ENCODE results near the gene TERF2IP. TPM values are rescaled to one million over a fixed set of nuclear protein-coding genes. Genes with fewer than 3 reads are reported as not detected.

Gene TERF2IP
- total and polyA plus RNA-seq, 2 of the 13 experiments (the other 11 are each of a cell fraction or from before 2014, with no cell fraction given) = 26.4 to 50.2 TPM

DNA sequence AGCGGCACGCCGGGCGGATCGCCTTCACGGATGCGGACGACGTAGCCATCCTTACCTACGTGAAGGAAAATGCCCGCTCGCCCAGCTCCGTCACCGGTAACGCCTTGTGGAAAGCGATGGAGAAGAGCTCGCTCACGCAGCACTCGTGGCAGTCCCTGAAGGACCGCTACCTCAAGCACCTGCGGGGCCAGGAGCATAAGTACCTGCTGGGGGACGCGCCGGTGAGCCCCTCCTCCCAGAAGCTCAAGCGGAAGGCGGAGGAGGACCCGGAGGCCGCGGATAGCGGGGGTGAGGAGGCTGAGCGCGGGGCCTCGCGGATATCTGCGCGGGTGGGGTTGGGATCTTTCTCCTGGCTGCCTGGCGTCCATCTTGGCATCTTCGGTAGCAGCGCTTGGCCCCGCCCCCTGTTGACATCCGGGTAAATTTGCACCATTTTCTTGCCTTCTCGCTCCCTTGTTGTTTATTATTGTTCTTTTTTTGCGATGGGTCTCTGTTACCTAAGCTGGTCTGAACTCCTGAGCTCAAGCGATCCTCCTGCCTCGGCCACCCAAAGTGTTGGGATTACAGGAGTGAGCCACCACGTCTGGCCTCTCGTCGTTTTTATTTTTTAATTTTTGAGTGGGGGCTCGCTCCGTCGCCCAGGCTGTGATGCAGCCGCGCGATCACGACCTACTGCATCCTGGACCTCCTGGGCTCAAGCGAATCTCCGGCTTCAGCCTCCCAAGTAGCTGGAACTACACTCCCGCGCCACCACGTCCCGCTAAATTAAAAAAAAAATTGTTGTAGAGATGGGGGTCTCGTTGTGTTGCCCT is 898 bp downstream of the TERF2IP start (continued):
- TF ChIP-seq, protein P1, sequence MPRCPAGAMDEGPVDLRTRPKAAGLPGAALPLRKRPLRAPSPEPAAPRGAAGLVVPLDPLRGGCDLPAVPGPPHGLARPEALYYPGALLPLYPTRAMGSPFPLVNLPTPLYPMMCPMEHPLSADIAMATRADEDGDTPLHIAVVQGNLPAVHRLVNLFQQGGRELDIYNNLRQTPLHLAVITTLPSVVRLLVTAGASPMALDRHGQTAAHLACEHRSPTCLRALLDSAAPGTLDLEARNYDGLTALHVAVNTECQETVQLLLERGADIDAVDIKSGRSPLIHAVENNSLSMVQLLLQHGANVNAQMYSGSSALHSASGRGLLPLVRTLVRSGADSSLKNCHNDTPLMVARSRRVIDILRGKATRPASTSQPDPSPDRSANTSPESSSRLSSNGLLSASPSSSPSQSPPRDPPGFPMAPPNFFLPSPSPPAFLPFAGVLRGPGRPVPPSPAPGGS (CRISPR knock-in tag; IDR thresholded peaks at IDR 0.05) = no peak; the same call in 1 of the 2 replicates
- TF ChIP-seq, protein P2, sequence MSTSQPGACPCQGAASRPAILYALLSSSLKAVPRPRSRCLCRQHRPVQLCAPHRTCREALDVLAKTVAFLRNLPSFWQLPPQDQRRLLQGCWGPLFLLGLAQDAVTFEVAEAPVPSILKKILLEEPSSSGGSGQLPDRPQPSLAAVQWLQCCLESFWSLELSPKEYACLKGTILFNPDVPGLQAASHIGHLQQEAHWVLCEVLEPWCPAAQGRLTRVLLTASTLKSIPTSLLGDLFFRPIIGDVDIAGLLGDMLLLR (CRISPR knock-in tag; IDR thresholded peaks at IDR 0.05) = peak; percentile 30; the same call in 1 of the 2 replicates
- no peak for TF ChIP-seq HNF4G (IDR thresholded peaks at IDR 0.05; ENCODE audit: borderline replicate concordance, low read depth, low read length)
- 0 out of 2 replicates have a peak, but pooled peaks have one; percentile 10 for TF ChIP-seq HNF4G (CRISPR knock-in tag; IDR thresholded peaks at IDR 0.05; ENCODE audit: borderline replicate concordance, low read depth)
- TF ChIP-seq, protein P3, sequence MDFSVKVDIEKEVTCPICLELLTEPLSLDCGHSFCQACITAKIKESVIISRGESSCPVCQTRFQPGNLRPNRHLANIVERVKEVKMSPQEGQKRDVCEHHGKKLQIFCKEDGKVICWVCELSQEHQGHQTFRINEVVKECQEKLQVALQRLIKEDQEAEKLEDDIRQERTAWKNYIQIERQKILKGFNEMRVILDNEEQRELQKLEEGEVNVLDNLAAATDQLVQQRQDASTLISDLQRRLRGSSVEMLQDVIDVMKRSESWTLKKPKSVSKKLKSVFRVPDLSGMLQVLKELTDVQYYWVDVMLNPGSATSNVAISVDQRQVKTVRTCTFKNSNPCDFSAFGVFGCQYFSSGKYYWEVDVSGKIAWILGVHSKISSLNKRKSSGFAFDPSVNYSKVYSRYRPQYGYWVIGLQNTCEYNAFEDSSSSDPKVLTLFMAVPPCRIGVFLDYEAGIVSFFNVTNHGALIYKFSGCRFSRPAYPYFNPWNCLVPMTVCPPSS (IDR thresholded peaks at IDR 0.05) = no peak
- peak; percentile 19; the same call in 1 of the 2 replicates for TF ChIP-seq IRF2 (CRISPR knock-in tag; IDR thresholded peaks at IDR 0.05)
- TF ChIP-seq ZNF12 (CRISPR knock-in tag; IDR thresholded peaks at IDR 0.05) = no peak; the same call in 1 of the 2 replicates
- TF ChIP-seq, protein P4, sequence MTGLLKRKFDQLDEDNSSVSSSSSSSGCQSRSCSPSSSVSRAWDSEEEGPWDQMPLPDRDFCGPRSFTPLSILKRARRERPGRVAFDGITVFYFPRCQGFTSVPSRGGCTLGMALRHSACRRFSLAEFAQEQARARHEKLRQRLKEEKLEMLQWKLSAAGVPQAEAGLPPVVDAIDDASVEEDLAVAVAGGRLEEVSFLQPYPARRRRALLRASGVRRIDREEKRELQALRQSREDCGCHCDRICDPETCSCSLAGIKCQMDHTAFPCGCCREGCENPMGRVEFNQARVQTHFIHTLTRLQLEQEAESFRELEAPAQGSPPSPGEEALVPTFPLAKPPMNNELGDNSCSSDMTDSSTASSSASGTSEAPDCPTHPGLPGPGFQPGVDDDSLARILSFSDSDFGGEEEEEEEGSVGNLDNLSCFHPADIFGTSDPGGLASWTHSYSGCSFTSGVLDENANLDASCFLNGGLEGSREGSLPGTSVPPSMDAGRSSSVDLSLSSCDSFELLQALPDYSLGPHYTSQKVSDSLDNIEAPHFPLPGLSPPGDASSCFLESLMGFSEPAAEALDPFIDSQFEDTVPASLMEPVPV (CRISPR knock-in tag; IDR thresholded peaks at IDR 0.05) = 0 out of 2 replicates have a peak, but pooled peaks have one; percentile 8
- no peak for TF ChIP-seq DR1 (CRISPR knock-in tag; IDR thresholded peaks at IDR 0.05)
- TF ChIP-seq, protein P5, sequence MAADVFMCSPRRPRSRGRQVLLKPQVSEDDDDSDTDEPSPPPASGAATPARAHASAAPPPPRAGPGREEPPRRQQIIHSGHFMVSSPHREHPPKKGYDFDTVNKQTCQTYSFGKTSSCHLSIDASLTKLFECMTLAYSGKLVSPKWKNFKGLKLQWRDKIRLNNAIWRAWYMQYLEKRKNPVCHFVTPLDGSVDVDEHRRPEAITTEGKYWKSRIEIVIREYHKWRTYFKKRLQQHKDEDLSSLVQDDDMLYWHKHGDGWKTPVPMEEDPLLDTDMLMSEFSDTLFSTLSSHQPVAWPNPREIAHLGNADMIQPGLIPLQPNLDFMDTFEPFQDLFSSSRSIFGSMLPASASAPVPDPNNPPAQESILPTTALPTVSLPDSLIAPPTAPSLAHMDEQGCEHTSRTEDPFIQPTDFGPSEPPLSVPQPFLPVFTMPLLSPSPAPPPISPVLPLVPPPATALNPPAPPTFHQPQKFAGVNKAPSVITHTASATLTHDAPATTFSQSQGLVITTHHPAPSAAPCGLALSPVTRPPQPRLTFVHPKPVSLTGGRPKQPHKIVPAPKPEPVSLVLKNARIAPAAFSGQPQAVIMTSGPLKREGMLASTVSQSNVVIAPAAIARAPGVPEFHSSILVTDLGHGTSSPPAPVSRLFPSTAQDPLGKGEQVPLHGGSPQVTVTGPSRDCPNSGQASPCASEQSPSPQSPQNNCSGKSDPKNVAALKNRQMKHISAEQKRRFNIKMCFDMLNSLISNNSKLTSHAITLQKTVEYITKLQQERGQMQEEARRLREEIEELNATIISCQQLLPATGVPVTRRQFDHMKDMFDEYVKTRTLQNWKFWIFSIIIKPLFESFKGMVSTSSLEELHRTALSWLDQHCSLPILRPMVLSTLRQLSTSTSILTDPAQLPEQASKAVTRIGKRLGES (CRISPR knock-in tag; IDR thresholded peaks at IDR 0.05; ENCODE audit: borderline replicate concordance) = no peak
- no peak for TF ChIP-seq ZNF619 (CRISPR knock-in tag; IDR thresholded peaks at IDR 0.05)
- no peak for TF ChIP-seq ZNF3 (CRISPR knock-in tag; IDR thresholded peaks at IDR 0.05)
- TF ChIP-seq, protein P6, sequence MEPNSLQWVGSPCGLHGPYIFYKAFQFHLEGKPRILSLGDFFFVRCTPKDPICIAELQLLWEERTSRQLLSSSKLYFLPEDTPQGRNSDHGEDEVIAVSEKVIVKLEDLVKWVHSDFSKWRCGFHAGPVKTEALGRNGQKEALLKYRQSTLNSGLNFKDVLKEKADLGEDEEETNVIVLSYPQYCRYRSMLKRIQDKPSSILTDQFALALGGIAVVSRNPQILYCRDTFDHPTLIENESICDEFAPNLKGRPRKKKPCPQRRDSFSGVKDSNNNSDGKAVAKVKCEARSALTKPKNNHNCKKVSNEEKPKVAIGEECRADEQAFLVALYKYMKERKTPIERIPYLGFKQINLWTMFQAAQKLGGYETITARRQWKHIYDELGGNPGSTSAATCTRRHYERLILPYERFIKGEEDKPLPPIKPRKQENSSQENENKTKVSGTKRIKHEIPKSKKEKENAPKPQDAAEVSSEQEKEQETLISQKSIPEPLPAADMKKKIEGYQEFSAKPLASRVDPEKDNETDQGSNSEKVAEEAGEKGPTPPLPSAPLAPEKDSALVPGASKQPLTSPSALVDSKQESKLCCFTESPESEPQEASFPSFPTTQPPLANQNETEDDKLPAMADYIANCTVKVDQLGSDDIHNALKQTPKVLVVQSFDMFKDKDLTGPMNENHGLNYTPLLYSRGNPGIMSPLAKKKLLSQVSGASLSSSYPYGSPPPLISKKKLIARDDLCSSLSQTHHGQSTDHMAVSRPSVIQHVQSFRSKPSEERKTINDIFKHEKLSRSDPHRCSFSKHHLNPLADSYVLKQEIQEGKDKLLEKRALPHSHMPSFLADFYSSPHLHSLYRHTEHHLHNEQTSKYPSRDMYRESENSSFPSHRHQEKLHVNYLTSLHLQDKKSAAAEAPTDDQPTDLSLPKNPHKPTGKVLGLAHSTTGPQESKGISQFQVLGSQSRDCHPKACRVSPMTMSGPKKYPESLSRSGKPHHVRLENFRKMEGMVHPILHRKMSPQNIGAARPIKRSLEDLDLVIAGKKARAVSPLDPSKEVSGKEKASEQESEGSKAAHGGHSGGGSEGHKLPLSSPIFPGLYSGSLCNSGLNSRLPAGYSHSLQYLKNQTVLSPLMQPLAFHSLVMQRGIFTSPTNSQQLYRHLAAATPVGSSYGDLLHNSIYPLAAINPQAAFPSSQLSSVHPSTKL (CRISPR knock-in tag; IDR thresholded peaks at IDR 0.05) = 0 out of 2 replicates have a peak, but pooled peaks have one; percentile 7
- TF ChIP-seq MXD4 (CRISPR knock-in tag; IDR thresholded peaks at IDR 0.05) = no peak; the same call in 1 of the 2 replicates
- no peak for TF ChIP-seq GPN1 (CRISPR knock-in tag; IDR thresholded peaks at IDR 0.05; ENCODE audit: borderline replicate concordance)

Measured in HepG2 (cell line).